Esophagus muscularis mucosa (tissue), 4 donors: ENCODE measurements around the gene TIMM17A.

Experiments used
- EP300 ChIP-seq: sonication (generic); formaldehyde crosslinking; IDR thresholded peaks from one replicate; pipeline ENCODE4 v1.6.1; 2017; ENCODE audit warnings: antibody characterized with exemption
- POLR2A ChIP-seq: fragments of 450-650 bp; IDR thresholded peaks from one replicate; pipeline ENCODE4 v1.6.1; 2017; ENCODE audit warnings: antibody characterized with exemption, moderate library complexity, mild to moderate bottlenecking, low read depth
- POLR2AphosphoS5 ChIP-seq, 2 donors: sonication (generic); formaldehyde crosslinking; IDR thresholded peaks; one replicate each; pipeline ENCODE4 v1.6.1; 2017; ENCODE audit warnings: antibody characterized with exemption in 2 of 2
- TF ChIP-seq, protein P1 (sequence below), 3 experiments: fragments of 200-600 bp in 2 of 3; fragments of 450-650 bp in 1 of 3; sonication (generic) in 2 of 3; IDR thresholded peaks; one replicate each; pipeline ENCODE4 v1.5.1; 2017 to 2019; ENCODE audit warnings: antibody characterized with exemption in 3 of 3, mild to moderate bottlenecking in 2 of 3, moderate library complexity in 1 of 3

DNA sequence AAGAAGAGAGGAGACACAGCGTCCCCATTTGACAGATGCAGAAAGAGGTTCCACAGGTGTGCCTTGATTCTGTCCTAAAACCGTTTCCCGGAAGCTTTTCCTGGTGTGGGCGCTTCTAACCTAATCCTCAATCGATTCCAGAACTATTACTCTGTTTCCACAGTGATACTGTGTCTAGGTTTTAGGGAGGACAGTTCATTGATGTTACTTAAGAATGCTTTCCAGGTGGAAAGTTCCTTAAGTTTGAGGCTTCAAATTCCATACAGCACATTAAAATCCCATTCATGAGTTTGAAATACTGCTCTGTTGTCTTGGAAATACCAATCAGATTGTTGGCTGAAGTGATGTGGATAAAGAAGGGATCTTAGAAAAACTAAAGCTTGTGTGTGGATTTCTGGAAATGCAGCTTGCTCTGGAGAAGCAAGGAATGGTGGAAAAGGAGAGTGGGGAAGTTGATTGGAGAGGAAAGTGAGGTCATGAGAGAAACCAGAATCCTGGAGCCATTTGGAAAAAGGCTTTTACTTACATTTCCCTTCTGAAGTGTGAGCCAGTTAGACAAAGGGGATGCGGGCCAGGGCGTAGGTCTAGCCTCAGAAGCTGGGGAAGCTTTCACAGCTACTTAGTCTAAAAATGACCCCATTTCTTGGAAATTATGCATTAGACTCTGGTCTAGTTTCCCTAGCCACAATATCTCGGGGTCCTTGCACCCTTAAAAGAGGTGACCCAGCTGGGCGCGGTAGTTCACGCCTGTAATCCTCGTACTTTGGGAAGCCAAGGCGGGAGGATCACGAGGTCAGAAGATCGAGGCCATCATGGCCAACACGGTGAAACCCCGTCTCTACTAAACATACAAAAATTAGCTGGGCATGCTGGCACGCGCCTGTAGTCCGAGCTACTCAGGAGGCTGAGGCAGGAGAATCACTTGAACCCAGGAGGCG is 61.8 kb downstream of the TIMM17A start:
- TF ChIP-seq, protein P1, sequence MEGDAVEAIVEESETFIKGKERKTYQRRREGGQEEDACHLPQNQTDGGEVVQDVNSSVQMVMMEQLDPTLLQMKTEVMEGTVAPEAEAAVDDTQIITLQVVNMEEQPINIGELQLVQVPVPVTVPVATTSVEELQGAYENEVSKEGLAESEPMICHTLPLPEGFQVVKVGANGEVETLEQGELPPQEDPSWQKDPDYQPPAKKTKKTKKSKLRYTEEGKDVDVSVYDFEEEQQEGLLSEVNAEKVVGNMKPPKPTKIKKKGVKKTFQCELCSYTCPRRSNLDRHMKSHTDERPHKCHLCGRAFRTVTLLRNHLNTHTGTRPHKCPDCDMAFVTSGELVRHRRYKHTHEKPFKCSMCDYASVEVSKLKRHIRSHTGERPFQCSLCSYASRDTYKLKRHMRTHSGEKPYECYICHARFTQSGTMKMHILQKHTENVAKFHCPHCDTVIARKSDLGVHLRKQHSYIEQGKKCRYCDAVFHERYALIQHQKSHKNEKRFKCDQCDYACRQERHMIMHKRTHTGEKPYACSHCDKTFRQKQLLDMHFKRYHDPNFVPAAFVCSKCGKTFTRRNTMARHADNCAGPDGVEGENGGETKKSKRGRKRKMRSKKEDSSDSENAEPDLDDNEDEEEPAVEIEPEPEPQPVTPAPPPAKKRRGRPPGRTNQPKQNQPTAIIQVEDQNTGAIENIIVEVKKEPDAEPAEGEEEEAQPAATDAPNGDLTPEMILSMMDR (IDR thresholded peaks at IDR 0.05), result no peak
- TF ChIP-seq POLR2A (no peak), POLR2AphosphoS5 (IDR thresholded peaks at IDR 0.05) (no peak), EP300 (no peak)
